SK-N-MC (cell line): Measurements from ENCODE around the gene DOK5.

Source experiments
- EZH2 ChIP-seq: fragments of 200-600 bp; sonication (generic); IDR thresholded peaks from one replicate; pipeline ENCODE4 v1.6.1; 2017; ENCODE audit warnings: antibody characterized with exemption
- POLR2AphosphoS5 ChIP-seq: IDR thresholded peaks from 2 replicates; pipeline ENCODE4 v1.6.1; 2012; ENCODE audit warnings: mild to moderate bottlenecking, low read depth, low read length, borderline replicate concordance

DNA sequence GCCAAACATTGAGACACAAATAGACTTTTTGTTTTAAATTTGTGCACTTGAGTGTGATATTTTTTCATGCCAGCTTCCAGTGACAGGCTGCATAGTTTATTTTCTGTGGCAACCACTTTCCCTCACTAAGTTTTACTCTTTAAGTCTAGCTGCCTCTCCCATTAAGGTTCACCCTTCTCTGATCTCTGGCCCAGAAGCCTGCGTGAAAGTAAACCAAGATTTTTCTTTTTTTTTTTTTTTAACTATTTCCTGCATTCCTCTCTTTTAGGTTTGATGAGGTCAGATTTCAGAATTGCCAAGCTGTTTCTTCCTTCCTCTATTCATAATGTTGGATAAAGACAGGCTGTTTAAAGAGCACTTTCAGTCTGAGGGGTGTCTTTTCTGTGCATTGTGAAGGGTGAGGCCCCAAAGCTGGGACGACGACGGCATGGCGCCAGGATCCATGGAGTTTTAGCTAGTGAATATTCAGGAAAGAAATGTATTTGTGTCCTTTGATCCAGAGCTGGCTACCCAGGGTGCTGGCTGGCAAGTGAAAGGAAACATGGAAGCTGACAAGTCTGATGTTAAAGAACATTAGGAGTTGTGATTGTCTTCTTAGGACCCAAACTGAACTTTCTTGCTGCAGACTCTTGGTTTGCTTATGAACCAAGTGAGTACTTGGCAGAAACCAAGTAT lies 50.7 kb downstream of the DOK5 start:
- TF ChIP-seq EZH2 (no peak), POLR2AphosphoS5 (no peak)
